Thoracic aorta (tissue), 2 donors: ENCODE results near the gene VASN. TPM values are rescaled to one million over a fixed set of nuclear protein-coding genes. Genes with fewer than 3 reads are reported as not detected.
A peak's percentile ranks its signal among the peaks of the same experiment; 100 is the strongest.

Experiments
- ATAC-seq: fragments of 150-250 bp; one replicate; pipeline ENCODE4 v1.8.0; 2017; ENCODE audit warnings: low read depth; ENCODE audit not compliant: insufficient number of reproducible peaks, low FRiP score
- DNase-seq: peaks from one replicate; pipeline ENCODE4 v3.0.0-alpha.2; 2020; ENCODE audit warnings: low spot score
- H3K27ac ChIP-seq, 2 donors: fragments of 200-600 bp; sonication (generic); 1 replicate in 1 of 2; 2 replicates in 1 of 2; pipeline ENCODE4 v1.5.1; 2016; ENCODE audit warnings: mild to moderate bottlenecking in 2 of 2, moderate library complexity in 2 of 2
- H3K27me3 ChIP-seq: fragments of 200-600 bp; sonication (generic); replicated peaks from 2 replicates; pipeline ENCODE4 v1.6.0; 2016; ENCODE audit warnings: mild to moderate bottlenecking; ENCODE audit not compliant: insufficient read depth
- H3K36me3 ChIP-seq: fragments of 200-600 bp; sonication (generic); one replicate; pipeline ENCODE4 v1.5.1; 2016
- H3K4me1 ChIP-seq, 2 donors: fragments of 200-600 bp; sonication (generic); 1 replicate in 1 of 2; 2 replicates in 1 of 2; pipeline versions ENCODE4 v1.5.1 to v1.6.0; 2016; ENCODE audit warnings: low read depth in 2 of 2, mild to moderate bottlenecking in 1 of 2; ENCODE audit not compliant: control insufficient read depth in 1 of 2
- H3K4me3 ChIP-seq: fragments of 200-600 bp; sonication (generic); 2 replicates; pipeline ENCODE4 v1.5.1; 2016; ENCODE audit warnings: mild to moderate bottlenecking
- H3K9me3 ChIP-seq: fragments of 200-600 bp; sonication (generic); 2 replicates; pipeline ENCODE4 v1.5.1; 2016
- CTCF ChIP-seq: fragments of 200-600 bp; sonication (generic); IDR thresholded peaks from one replicate; pipeline ENCODE4 v1.5.1; 2019; ENCODE audit warnings: antibody characterized with exemption
- total RNA-seq, 2 donors: library from RNA; depleted of rRNA; stranded (reverse); fragments of >200 nt; gene quantifications; one replicate each; pipeline versions ENCODE4 v1.1.0 to v1.2.3, GENCODE V29; 2016

Gene VASN
- total RNA-seq, 2 donors from 2014 or later: 197 to 217 TPM

- Histone ChIP-seq H3K36me3 (no peaks in the 10 kb centered on the region), H3K27me3 (no peaks in the 10 kb centered on the region), H3K27ac (peak overlapping the region; percentile 93 to 94), H3K4me3 (peak overlapping the region; percentile 54), H3K9me3 (no peaks in the 10 kb centered on the region), H3K4me1 (peaks cover 64 to 99% of the 10 kb centered on the region in 2 donors)
- TF ChIP-seq CTCF: no peak
- ATAC-seq (no peak), DNase-seq (no peak)
Measured at GRCh38 chr16:4324492-4325252, 47.0 kb upstream of the VASN start.

DNA sequence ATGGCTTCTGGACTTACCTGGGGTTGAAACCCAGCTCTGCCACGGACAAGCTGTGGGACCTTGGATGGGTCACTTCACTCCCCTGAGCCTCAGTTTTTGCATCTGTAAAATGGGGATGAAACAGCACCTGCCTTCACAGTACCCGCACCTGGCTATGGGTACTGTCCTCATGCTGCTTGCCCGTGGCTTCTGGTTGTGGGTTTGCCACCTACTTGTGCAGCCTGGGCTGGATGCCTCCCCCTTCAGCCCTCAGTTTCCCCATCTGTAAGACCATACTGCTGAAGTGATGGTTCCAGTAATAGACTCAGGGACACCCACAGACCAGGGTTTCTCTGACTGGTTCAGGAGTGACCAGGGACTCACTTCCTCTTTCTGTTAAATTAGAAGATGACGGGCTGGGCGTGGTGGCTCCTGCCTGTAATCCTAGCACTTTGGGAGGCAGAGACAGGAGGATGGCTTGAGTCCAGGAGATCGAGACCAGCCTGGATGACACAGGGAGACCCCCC is 46.3 kb upstream of the VASN start:
- Histone ChIP-seq H3K9me3 (no peaks in the 10 kb centered on the region), H3K4me1 (peaks cover 58 to 99% of the 10 kb centered on the region in 2 donors), H3K4me3 (peak overlapping the region; percentile 54), H3K27me3 (no peaks in the 10 kb centered on the region), H3K36me3 (no peaks in the 10 kb centered on the region), H3K27ac (peak overlapping the region; percentile 93 to 94)
- DNase-seq (no peak), ATAC-seq (no peak)
- no peak for TF ChIP-seq CTCF

DNA sequence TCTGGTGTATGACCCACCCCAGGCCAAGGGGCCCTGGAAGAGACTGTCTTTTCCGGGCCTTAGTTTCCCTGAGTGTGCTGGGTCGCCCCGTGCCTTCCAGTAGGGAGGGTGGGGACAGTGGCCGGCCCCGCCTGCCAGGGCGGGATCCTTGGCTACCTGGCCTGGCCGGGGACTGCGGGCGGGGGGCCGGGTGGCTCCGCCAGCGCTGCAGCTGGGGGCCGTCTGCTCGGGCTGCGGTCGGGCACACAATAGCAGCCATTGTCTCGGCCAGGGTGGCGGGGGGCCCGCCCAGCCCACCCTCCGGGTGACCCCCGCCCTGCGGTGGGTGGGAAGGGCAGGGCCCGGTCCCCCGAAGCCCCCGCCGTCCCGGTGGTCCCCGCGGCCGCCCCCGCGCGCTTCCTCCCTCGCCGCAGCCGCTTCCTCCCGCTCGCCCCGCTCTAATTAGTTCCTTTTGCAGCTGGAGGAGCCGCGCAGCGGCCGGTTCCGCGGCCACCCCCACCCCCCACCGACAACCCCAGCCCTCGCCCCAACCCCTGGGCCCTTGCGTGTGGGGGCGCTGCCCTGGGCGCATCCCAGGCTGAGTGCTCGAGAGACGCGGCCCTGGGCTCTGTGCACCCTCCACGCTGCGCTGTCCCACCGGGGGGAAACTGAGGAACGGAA is 44.1 kb upstream of the VASN start:
- peak overlapping the region; percentile 74 for H3K4me3 ChIP-seq
- DNase-seq (no peak), ATAC-seq (no peak)
- no peaks in the 10 kb centered on the region for H3K27me3 ChIP-seq
- no peak for TF ChIP-seq CTCF
- H3K36me3 ChIP-seq: peaks cover 7% of the 10 kb centered on the region
- peaks cover 46 to 83% of the 10 kb centered on the region in 2 donors for H3K4me1 ChIP-seq
- H3K27ac ChIP-seq: peak overlapping the region; percentile 52 to 58
- H3K9me3 ChIP-seq: no peaks in the 10 kb centered on the region

GRCh38 chr16:4328046-4328781 is 43.4 kb upstream of the VASN start:
- H3K9me3 ChIP-seq: no peaks in the 10 kb centered on the region
- H3K36me3 ChIP-seq: peaks cover 8% of the 10 kb centered on the region
- H3K4me1 ChIP-seq: peaks cover 42 to 76% of the 10 kb centered on the region in 2 donors
- H3K27me3 ChIP-seq: no peaks in the 10 kb centered on the region
- DNase-seq (no peak), ATAC-seq (no peak)
- H3K27ac ChIP-seq: peak overlapping the region; percentile 52 to 58
- H3K4me3 ChIP-seq: peak overlapping the region; percentile 74
- peak; percentile 65 for TF ChIP-seq CTCF
